Hair follicle dermal papilla cell (primary cell): ENCODE results near the gene ADGRL1. TPM values are rescaled to one million over a fixed set of nuclear protein-coding genes. Genes with fewer than 3 reads are reported as not detected.

ENCODE experiments used
- small RNA-seq: library from RNA; depleted of rRNA; stranded (forward); fragments of <200 nt; gene quantifications from one replicate; pipeline ENCODE3, GENCODE V24; 2012
- total RNA-seq: library from RNA; depleted of rRNA; stranded (reverse); fragments of >200 nt; gene quantifications from 2 replicates; pipeline ENCODE4 v1.2.3, GENCODE V29; 2012

ADGRL1 gene
- total RNA-seq = 4.9 and 5.1 TPM in 2 replicates

DNA sequence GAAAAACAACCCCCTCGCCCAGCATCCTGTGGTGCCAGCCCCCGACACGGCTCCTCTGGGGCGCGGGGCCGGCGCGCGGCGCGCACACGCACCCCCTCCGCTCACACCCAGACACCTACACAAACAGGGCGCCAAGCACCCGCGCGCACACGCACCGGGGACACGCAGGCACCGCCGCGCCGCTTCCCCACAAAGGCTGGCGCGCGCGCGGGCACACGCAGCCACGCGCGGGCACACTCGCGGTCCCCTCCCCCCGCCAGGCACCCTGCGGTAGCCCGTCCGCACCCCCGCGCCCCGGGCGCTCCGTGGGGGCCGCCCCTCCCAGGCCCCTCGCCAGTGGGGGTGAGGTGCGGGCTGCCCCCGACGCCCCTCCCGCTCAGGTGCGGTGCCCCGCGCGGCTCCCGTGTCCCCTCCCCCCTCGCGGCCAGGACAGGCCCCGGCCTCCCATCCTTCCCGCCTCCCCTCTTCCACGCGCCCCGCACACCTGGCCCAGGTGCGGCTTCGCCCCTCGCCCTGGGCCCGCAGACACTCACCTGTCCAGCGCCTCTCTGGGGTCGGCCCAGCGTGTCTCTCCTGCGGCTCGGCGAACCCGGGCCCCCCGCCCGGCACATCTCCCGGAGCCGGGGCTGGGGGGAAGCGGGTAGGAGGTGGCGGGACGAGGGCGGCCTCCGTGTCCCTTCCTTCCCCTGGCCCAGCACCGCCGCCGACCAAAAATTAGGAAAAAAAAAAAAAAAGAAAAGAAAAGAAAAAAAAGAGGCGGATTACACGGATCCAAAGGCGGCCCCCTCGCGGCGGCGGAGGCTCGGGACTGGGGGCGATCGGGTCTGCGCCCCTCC lies at the start of gene ADGRL1:
Gene ADGRL1, minus strand, starts transcription at position 718 of the 836 bp plus-strand sequence. CDS start 22,567 bp downstream, outside the sequence.

DNA sequence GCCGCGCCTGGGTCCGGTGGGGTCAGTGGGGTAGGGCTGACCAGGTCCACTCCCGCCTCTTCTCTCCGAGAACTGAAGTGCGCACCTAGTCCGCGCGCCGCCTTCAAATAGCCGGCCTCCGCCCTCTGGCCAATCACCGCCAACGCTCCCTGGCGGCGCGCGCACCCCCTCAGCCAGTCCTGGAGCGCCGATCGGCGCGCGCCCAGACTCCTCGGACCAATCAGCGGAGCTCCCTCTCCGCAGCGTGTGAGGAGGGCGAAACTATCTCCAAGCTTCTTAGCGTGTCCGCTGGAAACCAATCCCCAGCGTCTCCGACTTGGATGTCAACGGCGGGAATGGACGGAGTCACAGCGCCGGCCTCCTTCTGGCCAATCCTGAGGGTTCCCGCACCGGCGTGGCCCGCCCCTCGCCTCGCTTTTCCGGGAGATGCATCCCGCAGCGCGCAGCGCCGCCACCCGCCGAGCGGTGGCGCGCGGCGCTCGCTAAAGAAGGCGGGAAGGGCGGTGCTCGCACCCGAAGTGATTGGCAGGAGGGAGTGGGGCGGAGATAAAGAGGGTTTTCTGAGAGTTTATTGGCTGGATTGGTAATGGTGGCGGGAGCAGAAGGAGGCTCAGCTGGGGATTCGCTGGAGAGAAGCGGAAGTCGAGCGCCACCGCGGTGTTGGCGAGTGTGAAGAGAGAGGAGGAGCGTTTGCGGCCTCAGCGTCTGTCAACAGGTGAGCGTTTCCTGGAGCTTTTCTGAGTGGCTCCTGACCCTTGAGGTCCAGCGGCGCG lies 69.3 kb downstream of the ADGRL1 start, which contains the start of gene ASF1B:
Gene ASF1B, minus strand, starts transcription at position 81 of the 773 bp plus-strand sequence. CDS start 133 bp downstream, outside the sequence.

DNA sequence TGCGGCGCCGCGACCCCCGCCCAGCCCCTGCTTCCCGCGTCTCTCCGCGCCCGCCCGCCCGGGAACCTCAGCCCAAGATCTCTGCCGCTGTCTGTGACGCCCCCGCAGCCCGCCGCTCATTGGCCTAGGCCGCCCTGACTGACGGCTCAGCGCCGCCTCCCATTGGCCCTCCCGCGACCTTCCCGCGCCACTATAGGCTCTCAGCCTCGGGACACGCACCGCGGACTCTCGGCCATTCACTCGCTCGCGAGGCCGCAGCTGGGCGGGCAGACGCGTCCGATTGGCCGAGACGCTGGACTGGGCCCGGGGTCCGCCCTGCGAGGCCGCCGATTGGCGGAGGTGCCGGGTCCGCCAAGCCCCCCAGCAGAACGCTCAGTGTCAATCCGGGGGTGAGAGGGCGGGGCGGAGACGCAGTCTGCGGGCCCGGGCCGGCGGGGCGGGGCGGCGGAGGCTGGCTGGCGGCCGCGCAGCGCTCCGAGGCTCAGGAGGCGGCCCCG lies 88.3 kb downstream of the ADGRL1 start, which contains the start of gene PRKACA:
Gene PRKACA, minus strand, starts transcription at position 95 of the 497 bp plus-strand sequence. CDS start 215 bp downstream, outside the sequence.

Small RNA genes within 50 kb of the gene (small RNA-seq; reads per million reads assigned to genes)
- gene RN7SL231P = not detected

Other genes starting within 250 kb of the ADGRL1 start
- gene RFX1, start 199.8 kb downstream of the ADGRL1 start, total RNA-seq = 3.2 TPM in 2 replicates
- gene RLN3, start 178.0 kb downstream of the ADGRL1 start, total RNA-seq = not detected in 2 replicates
- gene IL27RA, start 174.4 kb downstream of the ADGRL1 start, total RNA-seq = 0.49 and 2.1 TPM in 2 replicates
- 0.32 TPM in 1 of 2 replicates, not detected in the other for gene PALM3, start 144.1 kb downstream of the ADGRL1 start, total RNA-seq
- gene MISP3, start 133.4 kb downstream of the ADGRL1 start, total RNA-seq = 0.49 TPM in 2 replicates
- not detected in 2 replicates for gene C19orf67, start 120.4 kb downstream of the ADGRL1 start, total RNA-seq
- 18.9 and 28.9 TPM in 2 replicates for gene SAMD1, start 115.4 kb downstream of the ADGRL1 start, total RNA-seq
- 51.6 and 61.8 TPM in 2 replicates for gene PRKACA, start 88.4 kb downstream of the ADGRL1 start, total RNA-seq
- gene ASF1B, start 69.6 kb downstream of the ADGRL1 start, total RNA-seq = 1.3 and 2.2 TPM in 2 replicates
- gene ADGRE5, start 175.3 kb upstream of the ADGRL1 start, total RNA-seq = 31.8 and 34.6 TPM in 2 replicates
- 52.9 and 56.0 TPM in 2 replicates for gene DDX39A, start 213.2 kb upstream of the ADGRL1 start, total RNA-seq
- gene PKN1, start 227.1 kb upstream of the ADGRL1 start, total RNA-seq = 120 and 122 TPM in 2 replicates